Right lobe of liver (tissue), 4 donors: Measurements from ENCODE around the gene OR52B6.

Source experiments
- POLR2A ChIP-seq: fragments of 450-650 bp; IDR thresholded peaks from one replicate; pipeline ENCODE4 v1.6.1; 2017; ENCODE audit warnings: antibody characterized with exemption, mild to moderate bottlenecking
- TF ChIP-seq, protein P1 (sequence below), 4 donors: fragments of 200-600 bp in 3 of 4; fragments of 450-650 bp in 1 of 4; IDR thresholded peaks; one replicate each; pipeline versions ENCODE4 v1.5.1 to v1.8.0; 2016 to 2022; ENCODE audit warnings: antibody characterized with exemption in 4 of 4, mild to moderate bottlenecking in 2 of 4
- donor health status: DM: no; HTN: no; CAD: no.
- donor health status: DM: no; HTN: no; CAD: no.
- donor health status: DM: no; HTN: yes; CAD: no.

DNA sequence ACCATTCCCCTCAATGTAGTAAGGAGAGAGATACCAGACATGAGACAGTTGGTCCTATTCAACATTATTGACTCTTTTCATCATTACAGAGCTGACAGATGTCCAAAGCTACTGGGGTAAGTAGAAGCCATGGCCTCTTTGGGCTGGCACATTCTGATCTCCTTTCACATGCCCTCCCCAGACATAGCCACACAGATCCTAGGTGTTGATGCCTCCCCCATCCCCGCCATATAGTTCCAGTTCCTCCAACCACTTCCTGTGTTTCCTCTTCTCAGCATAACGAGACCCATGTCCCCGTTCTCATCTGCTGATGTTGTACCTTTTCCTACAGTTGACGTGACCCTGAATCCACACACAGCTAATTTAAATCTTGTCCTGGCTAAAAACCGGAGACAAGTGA is 29.8 kb downstream of the OR52B6 start:
- TF ChIP-seq POLR2A = no peak
- TF ChIP-seq, protein P1, sequence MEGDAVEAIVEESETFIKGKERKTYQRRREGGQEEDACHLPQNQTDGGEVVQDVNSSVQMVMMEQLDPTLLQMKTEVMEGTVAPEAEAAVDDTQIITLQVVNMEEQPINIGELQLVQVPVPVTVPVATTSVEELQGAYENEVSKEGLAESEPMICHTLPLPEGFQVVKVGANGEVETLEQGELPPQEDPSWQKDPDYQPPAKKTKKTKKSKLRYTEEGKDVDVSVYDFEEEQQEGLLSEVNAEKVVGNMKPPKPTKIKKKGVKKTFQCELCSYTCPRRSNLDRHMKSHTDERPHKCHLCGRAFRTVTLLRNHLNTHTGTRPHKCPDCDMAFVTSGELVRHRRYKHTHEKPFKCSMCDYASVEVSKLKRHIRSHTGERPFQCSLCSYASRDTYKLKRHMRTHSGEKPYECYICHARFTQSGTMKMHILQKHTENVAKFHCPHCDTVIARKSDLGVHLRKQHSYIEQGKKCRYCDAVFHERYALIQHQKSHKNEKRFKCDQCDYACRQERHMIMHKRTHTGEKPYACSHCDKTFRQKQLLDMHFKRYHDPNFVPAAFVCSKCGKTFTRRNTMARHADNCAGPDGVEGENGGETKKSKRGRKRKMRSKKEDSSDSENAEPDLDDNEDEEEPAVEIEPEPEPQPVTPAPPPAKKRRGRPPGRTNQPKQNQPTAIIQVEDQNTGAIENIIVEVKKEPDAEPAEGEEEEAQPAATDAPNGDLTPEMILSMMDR (IDR thresholded peaks at IDR 0.05) = no peak
